ENCODE measurements around the gene SYNE3.
A peak's percentile ranks its signal among the peaks of the same experiment; 100 is the strongest.

Gene SYNE3

GRCh38 chr14:95516554-95517181 is at the start of gene SYNE3:
SYNE3 (minus strand) TSS chr14:95516650; CDS start chr14:95475821, 40,829 bp downstream.
- peak in 1 of 2 donors; percentile 59 for DNase-seq (ENCODE audit: low read depth in 2 of 2)
- TF ChIP-seq CTCF (IDR thresholded peaks at IDR 0.05; ENCODE audit: low read depth, low read length), result no peak
- peak within 1 kb of the TSS; percentile 59 to 63 for H3K4me3 ChIP-seq (replicated peaks in 1 of 2; ENCODE audit: low read depth in 2 of 2, low read length in 2 of 2)

- TF ChIP-seq CTCF (IDR thresholded peaks at IDR 0.05; ENCODE audit: low read depth, low read length), result no peak
- peak; percentile 37 to 41 for DNase-seq (ENCODE audit: low read depth in 2 of 2)
These were observed 47.6 kb upstream of the SYNE3 start for GRCh38 chr14:95564060-95564459.

GRCh38 chr14:95562892-95563685 is 46.6 kb upstream of the SYNE3 start:
- H3K4me3 ChIP-seq (replicated peaks in 1 of 2; ENCODE audit: low read depth in 2 of 2, low read length in 2 of 2), result no peak overlapping the region
- TF ChIP-seq CTCF (IDR thresholded peaks at IDR 0.05; ENCODE audit: low read depth, low read length), result no peak
- DNase-seq (ENCODE audit: low read depth in 2 of 2), result peak in 1 of 2 donors; percentile 37

More at GRCh38 chr14:95564060-95564459, 47.6 kb upstream of the SYNE3 start:
- H3K4me3 ChIP-seq (replicated peaks in 1 of 2; ENCODE audit: low read depth in 2 of 2, low read length in 2 of 2), result no peak overlapping the region

GRCh38 chr14:95561001-95561412 is 44.6 kb upstream of the SYNE3 start:
- no peak overlapping the region for H3K4me3 ChIP-seq (replicated peaks in 1 of 2; ENCODE audit: low read depth in 2 of 2, low read length in 2 of 2)
- DNase-seq (ENCODE audit: low read depth in 2 of 2), result peak; percentile 87 to 89
- peak; percentile 89 for TF ChIP-seq CTCF (IDR thresholded peaks at IDR 0.05; ENCODE audit: low read depth, low read length)

GRCh38 chr14:95559203-95559602 is 42.8 kb upstream of the SYNE3 start:
- no peak for DNase-seq (ENCODE audit: low read depth in 2 of 2)
- no peak overlapping the region for H3K4me3 ChIP-seq (replicated peaks in 1 of 2; ENCODE audit: low read depth in 2 of 2, low read length in 2 of 2)
- TF ChIP-seq CTCF (IDR thresholded peaks at IDR 0.05; ENCODE audit: low read depth, low read length), result no peak

GRCh38 chr14:95557832-95558231 is 41.4 kb upstream of the SYNE3 start:
- DNase-seq (ENCODE audit: low read depth in 2 of 2), result no peak
- TF ChIP-seq CTCF (IDR thresholded peaks at IDR 0.05; ENCODE audit: low read depth, low read length), result no peak
- no peak overlapping the region for H3K4me3 ChIP-seq (replicated peaks in 1 of 2; ENCODE audit: low read depth in 2 of 2, low read length in 2 of 2)

All from cardiac fibroblast (primary cell).